Stimulated activated CD4-positive, alpha-beta T cell treated with anti-CD3 and anti-CD28 coated beads, Interleukin-2, amount 100 ng/mL, for 24 hours (primary cell): Measurements from ENCODE around the gene PDGFB.
A peak's percentile ranks its signal among the peaks of the same experiment; 100 is the strongest.

Experiments
- DNase-seq, 2 donors: peaks; one replicate each; pipeline ENCODE4 v3.0.0-alpha.2; 2020

The PDGFB gene

DNA sequence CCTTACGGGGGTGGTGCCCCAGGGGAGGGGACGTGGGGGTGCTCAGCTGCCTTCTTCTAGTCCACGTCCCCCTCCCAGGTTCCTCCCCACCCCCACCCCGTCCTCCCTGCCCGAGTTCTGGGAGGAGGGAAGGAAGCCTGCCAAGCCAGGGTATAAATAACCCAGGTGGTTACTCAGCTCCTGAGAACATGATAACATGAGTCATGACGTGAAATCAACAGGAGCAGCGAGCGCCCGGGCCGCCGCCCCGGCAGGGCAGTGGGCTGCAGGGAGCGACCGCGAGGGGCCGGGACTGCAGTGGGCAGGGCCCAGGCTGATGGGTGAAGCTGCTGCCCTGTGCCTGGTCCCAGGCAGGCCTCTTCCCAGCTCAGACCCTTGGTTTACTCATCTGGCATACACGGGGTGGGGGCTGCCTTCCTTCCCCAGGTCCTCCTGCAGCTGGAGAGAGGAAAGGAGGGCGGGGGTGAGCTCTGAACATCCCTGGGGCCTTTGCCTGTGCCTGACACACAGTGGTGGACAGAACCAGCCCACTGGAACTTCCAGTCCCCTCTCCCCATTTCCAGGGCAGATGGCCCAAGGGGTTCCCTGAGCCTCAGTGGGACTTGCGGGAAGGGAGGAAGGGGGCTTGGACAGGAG is 8.8 kb upstream of the PDGFB start:
- DNase-seq: peak in 1 of 2 donors; percentile 50

GRCh38 chr22:39252461-39253434 is 8.0 kb upstream of the PDGFB start:
- no peak for DNase-seq

DNA sequence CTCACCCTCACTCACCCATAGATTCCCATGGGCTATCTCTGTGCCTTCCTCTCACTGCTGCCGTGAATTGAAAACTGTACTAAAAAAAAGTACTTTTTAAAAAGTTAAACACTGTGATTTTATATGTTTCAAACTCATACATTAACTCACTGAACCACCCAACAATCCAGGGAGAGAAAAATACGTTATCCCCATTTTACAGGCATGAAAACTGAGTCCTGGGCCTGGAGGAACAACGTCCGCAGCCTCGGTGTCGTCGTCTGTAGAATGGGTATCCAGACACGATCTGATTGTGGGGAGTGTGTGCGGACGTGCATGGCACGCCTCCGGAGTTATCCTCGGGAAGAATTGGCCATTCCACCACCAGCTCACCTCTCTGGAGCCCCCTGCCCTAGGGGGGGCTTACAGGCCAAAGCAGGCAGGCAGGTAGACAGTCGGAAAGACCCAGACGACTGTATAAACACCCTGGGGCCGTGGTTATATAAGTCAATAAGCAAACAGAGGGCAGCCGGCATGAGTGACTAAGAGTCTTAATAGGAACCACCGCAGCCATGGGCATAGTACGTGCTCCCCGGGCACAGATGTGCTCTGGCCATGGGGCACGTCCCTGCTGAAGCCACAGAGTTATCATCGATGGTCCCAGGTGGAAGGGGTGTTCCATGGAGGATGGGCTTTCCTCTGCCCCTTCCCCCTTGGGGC is 7.1 kb upstream of the PDGFB start:
- DNase-seq: no peak

- no peak for DNase-seq
Observed at GRCh38 chr22:39250838-39251237, 6.1 kb upstream of the PDGFB start.

DNA sequence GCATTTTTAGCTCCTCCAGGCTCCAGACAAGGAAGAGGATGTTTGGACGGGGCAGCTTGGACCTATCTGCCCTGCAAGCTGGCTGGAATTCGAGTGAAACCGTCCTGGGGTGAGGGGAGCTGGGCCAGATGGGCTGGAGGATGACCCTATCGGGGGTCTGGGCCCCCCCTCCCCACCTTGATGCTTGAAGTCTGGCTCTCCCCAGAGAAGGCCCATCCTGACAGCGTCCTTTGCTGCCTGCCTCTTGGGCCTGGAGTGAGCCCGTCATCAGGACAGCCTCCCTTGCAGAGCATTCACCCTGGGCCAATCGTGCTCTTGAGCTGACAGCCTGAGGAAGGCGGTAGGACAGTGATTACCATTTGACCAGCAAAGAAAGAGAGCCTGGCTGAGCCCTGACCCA is 5.3 kb upstream of the PDGFB start:
- no peak for DNase-seq

DNA sequence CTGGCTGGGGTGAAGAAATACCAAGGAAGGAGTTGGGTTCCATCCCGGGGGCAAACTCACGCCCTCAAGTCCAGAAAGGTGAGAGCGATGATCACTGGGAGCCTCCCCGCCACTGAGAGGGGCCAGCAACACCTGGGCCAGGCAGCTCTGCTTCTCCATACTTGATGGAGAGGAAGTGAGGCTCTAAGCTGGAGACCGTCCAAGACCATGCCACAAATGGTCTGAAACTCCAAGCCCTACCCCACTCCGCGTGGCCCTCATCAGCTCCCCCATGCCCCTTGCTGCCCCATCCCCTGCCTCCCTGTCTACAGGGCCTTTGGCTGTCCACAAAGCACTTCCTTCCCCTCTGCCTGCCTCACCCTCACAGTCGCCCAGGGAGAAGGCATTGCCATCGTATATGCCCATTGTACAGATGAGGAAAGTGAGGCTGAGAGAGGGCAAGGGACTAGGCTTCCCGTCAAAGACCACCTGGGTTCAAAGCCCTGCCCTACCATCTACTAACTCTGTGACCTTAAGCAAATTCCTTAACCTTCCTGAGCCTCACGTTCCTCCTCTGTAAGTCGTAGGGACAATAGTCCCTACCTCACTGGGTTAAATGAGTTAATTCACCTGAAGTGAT is 4.4 kb upstream of the PDGFB start:
- no peak for DNase-seq

DNA sequence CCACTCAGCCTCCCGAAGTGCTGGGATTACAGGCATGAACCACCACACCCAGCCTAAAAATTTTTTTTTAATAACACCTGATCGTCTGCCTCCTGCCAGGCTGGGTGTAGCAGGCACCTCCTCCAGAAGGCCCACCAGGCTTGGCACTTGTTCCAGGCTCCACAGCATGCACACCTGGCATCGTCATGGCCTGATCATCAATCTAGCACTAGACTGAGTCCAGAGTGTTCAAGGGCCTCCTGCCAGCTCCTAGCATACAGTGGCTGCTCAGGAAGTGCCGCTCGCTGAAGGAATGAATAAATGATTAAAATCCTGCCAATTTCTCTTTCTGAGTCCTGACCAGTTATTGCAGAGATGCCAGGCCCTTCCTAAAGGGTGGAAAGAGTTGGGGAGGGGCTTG is 3.5 kb upstream of the PDGFB start:
- no peak for DNase-seq

GRCh38 chr22:39247361-39247760 is 2.6 kb upstream of the PDGFB start:
- DNase-seq: no peak

DNA sequence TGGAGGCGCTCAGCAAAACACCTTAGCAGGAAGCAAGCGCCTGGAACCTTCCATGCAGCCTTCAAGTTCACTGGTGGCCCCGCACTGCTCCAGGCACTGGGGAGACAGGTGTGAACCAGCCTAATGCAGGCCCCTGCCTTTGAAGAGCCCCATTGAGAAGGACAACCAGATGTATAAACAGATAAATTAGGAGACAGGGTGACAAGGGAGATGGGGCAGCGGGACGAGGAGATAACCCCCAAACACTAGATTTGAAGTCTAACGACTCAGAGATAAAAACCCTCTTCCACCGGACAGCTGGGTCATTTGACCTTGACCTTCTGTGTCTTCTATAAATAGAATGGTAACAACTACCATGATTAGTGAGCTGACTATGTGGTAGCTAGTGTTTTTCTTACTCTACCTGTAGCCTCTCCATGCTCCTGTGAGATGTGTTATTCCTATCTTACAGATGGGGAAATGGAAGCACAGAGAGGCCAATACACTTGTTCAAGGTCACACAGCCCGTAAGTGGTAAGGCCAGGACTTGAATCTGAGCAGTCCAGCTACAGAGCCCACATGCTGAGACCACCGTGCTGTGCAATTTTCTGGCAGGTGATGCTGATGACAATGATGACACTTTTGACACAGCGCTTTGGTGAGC is 2.0 kb upstream of the PDGFB start:
- no peak for DNase-seq

DNA sequence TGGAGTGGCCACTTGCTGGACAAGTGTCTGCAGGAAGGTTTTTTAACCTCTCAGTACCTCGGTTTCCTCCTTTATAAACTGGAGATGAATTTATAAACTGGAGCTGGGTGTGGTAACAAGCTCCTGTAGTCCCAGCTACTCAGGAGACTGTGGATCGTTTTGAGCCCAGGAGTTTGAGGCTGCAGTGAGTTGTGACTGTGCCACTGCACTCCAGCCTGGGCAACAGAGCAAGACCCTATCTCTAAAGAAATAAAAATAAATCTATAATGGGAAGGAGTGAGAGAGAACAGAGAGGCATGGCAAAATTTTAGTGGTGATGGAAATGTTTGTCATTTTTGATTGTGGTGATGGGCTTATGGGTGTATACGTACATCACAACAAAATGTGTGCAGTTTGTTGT is 1.4 kb upstream of the PDGFB start:
- DNase-seq: no peak

DNA sequence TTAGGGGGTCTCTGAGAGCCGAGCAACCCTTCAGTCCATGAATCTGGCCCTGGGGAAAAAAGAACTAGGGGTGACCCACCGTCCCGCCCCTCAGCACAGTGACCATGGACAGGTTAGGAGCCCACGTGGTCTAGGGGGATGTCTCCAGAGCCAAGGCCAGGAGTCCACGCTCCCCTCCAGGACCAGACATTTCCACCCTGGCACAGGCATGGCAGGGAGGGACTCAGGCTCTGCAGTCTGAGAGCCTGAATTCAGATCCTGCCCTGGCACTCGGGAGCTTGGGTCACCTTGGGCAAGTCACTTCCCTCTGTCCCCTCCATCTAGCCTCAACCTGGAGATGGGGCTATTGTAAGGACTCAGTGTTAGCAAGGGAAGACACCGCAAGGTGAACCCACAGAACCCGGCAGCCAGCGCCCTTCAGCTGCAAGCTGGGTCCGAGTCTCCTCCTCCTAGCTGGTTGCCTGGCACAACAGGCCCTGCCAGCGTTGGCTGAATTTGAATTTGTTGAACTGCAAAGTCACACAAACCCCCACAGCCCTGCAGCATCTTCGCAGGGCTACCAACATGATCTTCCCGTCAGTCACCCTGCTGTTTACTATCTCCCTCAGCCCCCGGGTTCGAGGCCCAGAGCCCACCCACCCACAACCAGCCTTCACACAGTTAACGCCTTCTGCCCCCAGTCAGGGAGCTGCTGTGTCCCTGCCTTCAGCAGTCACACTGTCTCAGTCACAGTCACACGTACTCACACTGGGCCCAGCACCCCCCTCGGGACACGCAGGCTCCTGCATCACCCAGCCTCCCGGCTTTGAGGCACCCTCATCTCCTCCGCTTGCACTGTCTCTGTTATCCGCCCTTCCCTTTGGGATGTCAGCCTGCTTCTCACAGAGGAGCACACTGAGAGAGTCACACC is 603 bp upstream of the PDGFB start:
- no peak for DNase-seq

GRCh38 chr22:39244136-39244495 is 666 bp downstream of the PDGFB start:
- no peak for DNase-seq

GRCh38 chr22:39243439-39244135 is 1.2 kb downstream of the PDGFB start:
- no peak for DNase-seq

DNA sequence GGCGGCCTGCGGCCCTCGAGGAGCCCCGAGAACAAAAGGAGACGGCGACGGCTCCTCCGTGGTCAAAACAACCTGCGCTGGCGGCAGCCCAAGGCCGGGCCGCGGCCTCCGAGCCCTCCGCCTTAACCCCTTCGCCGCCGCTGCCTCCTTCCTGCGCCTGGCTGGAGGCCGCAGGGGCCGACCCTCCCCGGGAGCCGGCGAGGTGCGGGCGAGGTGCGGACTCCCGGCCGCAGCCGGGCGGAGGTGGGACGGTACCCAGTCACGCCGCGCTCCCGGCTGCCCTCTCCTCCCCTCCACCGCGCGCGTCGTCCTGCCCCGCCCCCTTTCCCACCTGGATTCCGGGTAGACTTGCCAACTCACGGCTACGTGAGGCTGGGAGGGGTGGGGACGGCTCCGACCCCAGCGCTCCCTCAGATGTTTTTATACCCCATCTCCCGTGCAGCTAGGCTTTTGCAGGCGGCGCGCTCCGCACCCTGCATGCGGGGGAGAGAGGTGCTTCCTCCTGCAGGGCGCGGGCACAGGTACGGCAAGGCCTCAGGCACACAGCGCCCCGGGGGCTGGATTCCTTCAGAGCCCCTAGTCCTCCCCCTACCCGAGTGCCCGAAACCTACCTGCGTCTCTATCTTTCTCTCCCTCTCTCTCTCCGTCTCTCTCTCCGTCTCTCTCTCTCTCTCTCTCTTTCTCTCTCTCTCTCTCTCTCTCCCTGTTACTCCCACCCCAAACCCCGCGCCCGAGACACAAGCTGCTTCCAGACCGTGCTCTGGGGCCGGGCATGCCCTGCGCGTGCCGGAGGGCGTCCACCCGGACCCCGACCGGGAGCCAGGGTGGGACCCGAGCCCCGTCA is 2.0 kb downstream of the PDGFB start:
- peak in 1 of 2 donors; percentile 34 for DNase-seq

GRCh38 chr22:39241794-39242594 is 2.8 kb downstream of the PDGFB start:
- DNase-seq: peak in 1 of 2 donors; percentile 35

DNA sequence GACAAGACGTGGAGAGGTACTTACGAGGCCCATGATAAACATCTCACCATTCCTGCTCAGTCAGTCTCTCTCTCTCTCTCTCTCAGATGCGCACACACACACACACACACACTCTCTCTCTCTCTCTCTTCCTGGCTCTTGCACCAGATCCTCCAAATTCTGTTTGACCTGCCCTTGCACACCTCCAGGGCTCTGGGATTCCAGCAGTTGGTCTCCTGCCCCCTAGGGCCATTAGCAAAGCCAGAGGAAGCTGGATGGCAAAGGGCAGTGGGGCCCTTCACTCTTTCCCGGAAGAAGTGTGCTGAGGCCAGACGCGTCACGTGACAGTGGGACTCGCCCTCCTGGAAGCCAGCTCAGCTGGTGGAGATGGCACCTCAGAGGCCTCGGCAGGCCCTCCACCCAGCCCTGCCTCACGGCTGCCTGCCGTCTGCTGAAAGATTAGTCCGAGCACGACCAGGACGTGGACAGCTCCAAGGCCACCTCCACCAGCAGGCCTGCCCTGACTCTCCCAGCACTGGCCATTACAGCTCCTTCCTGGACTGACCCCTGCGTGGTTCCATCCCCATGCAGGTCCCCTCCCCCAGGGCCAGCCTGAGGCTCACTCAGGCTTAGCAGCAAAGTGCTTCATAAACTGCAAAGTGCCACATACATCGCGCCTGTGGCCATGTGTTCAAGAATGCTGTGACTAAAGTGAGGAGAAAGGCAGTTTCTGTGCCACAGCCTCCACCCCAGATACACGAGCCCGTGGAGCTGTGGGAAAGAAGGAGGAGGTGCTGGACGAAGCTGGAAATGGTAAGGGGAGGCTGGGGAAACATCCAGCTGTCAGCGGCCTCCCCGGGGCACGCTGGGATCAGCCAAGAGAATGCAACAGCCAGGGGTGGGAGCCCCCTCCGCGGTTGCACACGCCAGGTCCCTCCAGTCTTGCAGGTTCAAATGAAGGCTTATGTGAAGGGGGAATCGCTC is 3.7 kb downstream of the PDGFB start:
- peak in 1 of 2 donors; percentile 52 for DNase-seq

DNA sequence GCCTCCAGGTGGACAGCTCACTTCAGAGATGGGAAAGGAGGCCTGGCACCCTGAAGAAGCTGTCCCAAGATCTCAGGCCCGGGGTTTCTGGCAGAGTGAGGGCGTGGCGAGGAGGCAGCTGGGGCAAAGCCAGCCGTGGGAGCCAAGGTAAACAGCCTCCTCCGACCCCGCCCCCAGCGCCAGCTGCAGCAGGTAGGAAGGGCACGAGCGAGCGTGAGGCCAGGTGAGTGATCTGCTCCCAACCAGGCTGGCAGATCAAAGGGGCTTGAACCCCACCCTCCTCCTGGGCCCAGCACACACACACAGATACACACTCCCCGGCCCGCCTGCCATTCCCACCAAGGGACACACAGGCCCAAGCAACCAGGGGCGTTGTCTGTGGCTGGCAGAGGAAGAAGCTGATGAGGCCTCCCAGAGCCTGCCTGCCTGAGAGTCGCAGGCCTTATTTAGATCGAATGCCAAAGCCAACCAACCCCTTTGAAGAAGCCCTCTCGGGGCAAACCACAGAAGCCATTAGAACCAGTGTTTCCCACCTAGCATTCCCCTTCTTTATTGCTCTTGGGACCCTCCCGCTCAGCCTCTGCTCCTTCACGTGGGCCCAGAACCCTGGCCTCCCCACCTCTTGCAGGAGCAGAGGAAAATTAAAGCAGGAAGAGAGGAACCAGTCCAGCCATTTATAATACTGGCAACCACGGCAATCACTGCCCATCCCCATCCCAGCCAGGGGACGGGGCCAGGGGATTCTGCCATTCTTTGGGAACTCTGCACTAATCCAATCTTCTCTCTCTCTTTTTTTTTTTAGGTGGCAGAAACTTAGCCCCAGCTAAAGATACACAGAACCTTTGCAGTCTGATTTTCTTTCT is 5.0 kb downstream of the PDGFB start:
- no peak for DNase-seq
